Lower lobe of right lung (tissue), 2 donors: ENCODE data around the gene FHDC1. TPM values are rescaled to one million over a fixed set of nuclear protein-coding genes. Genes with fewer than 3 reads are reported as not detected.
A peak's percentile ranks its signal among the peaks of the same experiment; 100 is the strongest.

Experiments
- ATAC-seq, 2 donors: fragments of 200-7000 bp; cut with Tn5 transposase; one replicate each; pipeline ENCODE4 v1.9.1; 2020 to 2022; ENCODE audit warnings: mild to moderate bottlenecking in 2 of 2, moderate library complexity in 2 of 2
- DNase-seq: peaks from one replicate; pipeline ENCODE4 v3.0.0-alpha.2; 2020
- H3K27ac ChIP-seq: fragments of 200-600 bp; one replicate; pipeline ENCODE4 v1.8.0; 2022
- H3K27me3 ChIP-seq: fragments of 200-600 bp; one replicate; pipeline ENCODE4 v1.8.0; 2022; ENCODE audit warnings: low read depth
- H3K36me3 ChIP-seq: fragments of 200-600 bp; one replicate; pipeline ENCODE4 v1.8.0; 2022; ENCODE audit warnings: mild to moderate bottlenecking
- H3K4me1 ChIP-seq: fragments of 200-600 bp; one replicate; pipeline ENCODE4 v1.8.0; 2022
- H3K4me3 ChIP-seq: fragments of 200-600 bp; one replicate; pipeline ENCODE4 v1.8.0; 2022; ENCODE audit warnings: mild to moderate bottlenecking
- H3K9me3 ChIP-seq: fragments of 200-600 bp; one replicate; pipeline ENCODE4 v1.8.0; 2022
- intact Hi-C: fragments of 100-400 bp; cut with DNase I; formaldehyde crosslinking; loops from one replicate; pipeline ENCODE4 v1.11.0; 2022
- total RNA-seq: library from RNA; stranded (reverse); fragmentation: NEBNext Ultra II Directional; extraction: Animal tissue kit (Norgen Biotek cat#: 25700); gene quantifications from one replicate; pipeline ENCODE4 v1.2.1, GENCODE V29; 2021
- TF ChIP-seq, protein P1 (sequence below): fragments of 200-600 bp; IDR thresholded peaks from one replicate; pipeline ENCODE4 v1.8.0; 2022; ENCODE audit warnings: antibody characterized with exemption, mild to moderate bottlenecking
- donor health status: DM: no; HTN: yes; CAD: no; lungs with severe emphysema.

FHDC1 gene
- total RNA-seq, 1 donor from 2014 or later, result 21.9 TPM

DNA sequence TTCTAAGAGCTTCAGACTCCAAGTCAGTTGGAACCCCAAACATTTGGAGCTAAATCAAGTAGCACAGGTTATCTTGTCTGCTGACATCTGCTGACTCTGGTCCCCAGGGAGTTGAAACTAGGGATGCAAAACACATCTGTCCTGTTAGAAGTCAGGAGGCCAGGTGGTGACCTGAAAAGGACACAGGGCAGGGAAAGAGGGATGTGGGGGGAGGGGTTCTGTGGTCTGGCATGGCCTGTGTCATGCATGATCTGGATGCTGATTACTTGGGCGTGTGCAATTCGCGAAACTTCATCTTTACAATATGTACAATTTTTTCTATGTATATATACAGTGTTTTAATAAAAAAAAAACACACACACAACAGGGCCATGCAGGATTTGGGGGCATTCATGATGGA is 55.3 kb downstream of the FHDC1 start:
- no peaks in the 10 kb centered on the region for H3K36me3 ChIP-seq
- H3K27me3 ChIP-seq, result no peaks in the 10 kb centered on the region

DNA sequence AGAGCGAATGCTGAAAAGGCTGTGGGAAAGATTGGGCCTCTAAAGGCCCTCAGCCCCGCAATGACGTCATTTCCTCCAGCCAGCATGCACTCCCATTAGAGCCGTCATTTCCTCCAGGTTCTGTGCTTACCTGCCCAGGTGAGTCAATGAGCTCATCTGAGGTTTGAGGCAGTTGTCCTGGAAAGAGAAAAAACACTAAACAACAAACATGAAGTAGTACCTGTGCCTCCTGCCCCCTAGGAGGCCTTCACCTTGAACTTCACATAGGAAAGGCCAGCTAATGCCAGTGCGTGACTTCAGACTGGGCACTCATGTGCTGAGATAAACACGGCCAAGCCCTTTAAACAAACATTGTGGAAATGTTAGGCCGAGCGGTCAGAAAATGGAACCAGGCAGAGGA is 55.9 kb downstream of the FHDC1 start:
- Histone ChIP-seq H3K9me3 (no peaks in the 10 kb centered on the region), H3K36me3 (no peaks in the 10 kb centered on the region), H3K27ac (no peak overlapping the region), H3K4me1 (peaks cover 11% of the 10 kb centered on the region), H3K27me3 (no peaks in the 10 kb centered on the region), H3K4me3 (no peak overlapping the region)
- DNase-seq (no peak), ATAC-seq (peak; percentile 58 to 66)
- TF ChIP-seq, protein P1, sequence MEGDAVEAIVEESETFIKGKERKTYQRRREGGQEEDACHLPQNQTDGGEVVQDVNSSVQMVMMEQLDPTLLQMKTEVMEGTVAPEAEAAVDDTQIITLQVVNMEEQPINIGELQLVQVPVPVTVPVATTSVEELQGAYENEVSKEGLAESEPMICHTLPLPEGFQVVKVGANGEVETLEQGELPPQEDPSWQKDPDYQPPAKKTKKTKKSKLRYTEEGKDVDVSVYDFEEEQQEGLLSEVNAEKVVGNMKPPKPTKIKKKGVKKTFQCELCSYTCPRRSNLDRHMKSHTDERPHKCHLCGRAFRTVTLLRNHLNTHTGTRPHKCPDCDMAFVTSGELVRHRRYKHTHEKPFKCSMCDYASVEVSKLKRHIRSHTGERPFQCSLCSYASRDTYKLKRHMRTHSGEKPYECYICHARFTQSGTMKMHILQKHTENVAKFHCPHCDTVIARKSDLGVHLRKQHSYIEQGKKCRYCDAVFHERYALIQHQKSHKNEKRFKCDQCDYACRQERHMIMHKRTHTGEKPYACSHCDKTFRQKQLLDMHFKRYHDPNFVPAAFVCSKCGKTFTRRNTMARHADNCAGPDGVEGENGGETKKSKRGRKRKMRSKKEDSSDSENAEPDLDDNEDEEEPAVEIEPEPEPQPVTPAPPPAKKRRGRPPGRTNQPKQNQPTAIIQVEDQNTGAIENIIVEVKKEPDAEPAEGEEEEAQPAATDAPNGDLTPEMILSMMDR, result no peak
- intact Hi-C loops, result no loop called here

More for the DNA sequence above, 55.3 kb downstream of the FHDC1 start:
- peaks cover 8% of the 10 kb centered on the region for H3K4me1 ChIP-seq
- intact Hi-C loops, result no loop called here
- DNase-seq (no peak), ATAC-seq (no peak)
- H3K4me3 ChIP-seq, result no peak overlapping the region
- no peaks in the 10 kb centered on the region for H3K9me3 ChIP-seq
- TF ChIP-seq, protein P1, result no peak
- H3K27ac ChIP-seq, result no peak overlapping the region

DNA sequence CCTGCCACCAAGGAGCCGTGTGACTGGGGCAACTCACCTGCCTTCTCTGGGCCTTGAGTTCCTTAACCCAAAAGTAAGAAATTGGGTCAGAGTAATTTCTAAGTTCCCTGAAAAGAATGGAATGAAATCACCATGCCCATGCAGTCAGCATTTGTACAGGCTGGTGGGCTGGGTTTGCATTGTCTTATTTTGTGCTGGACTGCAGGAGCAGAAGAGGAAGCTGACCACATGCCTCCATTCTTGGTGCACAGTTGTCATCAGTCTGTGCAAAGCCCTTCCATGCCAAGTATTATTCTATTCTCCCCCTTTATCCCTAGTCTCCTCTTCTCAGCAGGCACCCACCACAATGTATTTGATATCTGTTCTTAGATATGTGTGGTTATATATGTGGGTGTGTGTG is 56.3 kb downstream of the FHDC1 start:
- Histone ChIP-seq H3K36me3 (no peaks in the 10 kb centered on the region), H3K4me1 (peaks cover 11% of the 10 kb centered on the region), H3K27me3 (no peaks in the 10 kb centered on the region), H3K27ac (no peak overlapping the region), H3K9me3 (no peaks in the 10 kb centered on the region), H3K4me3 (no peak overlapping the region)
- DNase-seq, result no peak
- no peak for ATAC-seq
- TF ChIP-seq, protein P1, result no peak
- intact Hi-C loops, result no loop called here

DNA sequence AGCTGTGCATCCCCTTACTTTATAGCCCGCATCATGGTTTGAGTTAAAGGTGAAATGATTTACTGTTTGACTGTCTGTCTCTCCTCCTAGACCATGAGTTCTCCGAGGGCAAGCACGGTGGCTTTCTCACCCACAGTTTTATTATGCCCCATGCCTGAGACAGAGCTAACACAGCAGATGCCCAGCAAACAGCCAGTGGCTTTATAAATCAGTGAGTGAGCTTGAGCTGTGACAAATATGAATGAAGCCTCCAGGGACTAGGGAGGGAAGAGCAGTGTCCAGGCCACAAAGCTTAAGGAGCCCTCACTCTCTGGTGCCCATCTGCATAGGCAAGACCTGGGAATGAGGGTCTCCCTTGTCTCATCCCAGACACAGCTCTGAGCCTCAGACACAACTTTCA is 57.9 kb downstream of the FHDC1 start:
- DNase-seq, result no peak
- H3K36me3 ChIP-seq, result no peaks in the 10 kb centered on the region
- H3K9me3 ChIP-seq, result no peaks in the 10 kb centered on the region
- no peak for ATAC-seq
- no peaks in the 10 kb centered on the region for H3K27me3 ChIP-seq
- intact Hi-C loops, result no loop called here
- TF ChIP-seq, protein P1, result no peak
- no peak overlapping the region for H3K4me3 ChIP-seq
- H3K4me1 ChIP-seq, result peaks cover 11% of the 10 kb centered on the region
- no peak overlapping the region for H3K27ac ChIP-seq

DNA sequence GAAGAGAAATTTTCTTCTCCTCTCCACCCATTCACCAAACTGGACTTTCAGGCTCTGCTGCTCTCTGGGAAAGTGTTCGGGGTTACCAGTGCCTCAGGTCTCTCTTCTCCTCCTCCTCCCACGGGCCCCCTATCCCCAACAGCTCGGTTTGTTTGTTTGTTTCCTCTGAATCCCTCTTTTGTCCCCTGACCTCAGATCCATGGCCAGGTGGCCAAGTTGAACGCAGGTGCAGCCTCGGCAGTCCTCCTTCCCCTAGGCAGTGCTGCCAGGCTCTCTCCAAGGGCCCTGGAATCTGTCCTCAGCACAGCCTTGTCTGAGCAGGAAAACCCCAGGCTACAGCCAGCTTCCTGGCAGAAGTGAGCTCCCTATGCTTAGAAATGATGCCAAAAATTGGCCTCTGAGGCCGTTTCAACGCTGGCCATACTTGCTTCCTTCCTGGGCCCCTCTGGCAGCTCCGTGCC is 60.0 kb downstream of the FHDC1 start:
- no peaks in the 10 kb centered on the region for H3K9me3 ChIP-seq
- DNase-seq, result no peak
- H3K4me1 ChIP-seq, result peaks cover 11% of the 10 kb centered on the region

More for the DNA sequence above, 60.0 kb downstream of the FHDC1 start:
- Histone ChIP-seq H3K27me3 (no peaks in the 10 kb centered on the region), H3K4me3 (no peak overlapping the region), H3K36me3 (no peaks in the 10 kb centered on the region), H3K27ac (peak overlapping the region; percentile 28)
- peak; percentile 47 to 72 for ATAC-seq
- intact Hi-C loops, result no loop called here
- TF ChIP-seq, protein P1, result no peak
